ENCODE results near the gene DPH6. TPM values are rescaled to one million over a fixed set of nuclear protein-coding genes. Genes with fewer than 3 reads are reported as not detected.

DPH6 gene
- total RNA-seq, 4 donors from 2014 or later: 30.6 to 49.0 (median 36.8) TPM

DNA sequence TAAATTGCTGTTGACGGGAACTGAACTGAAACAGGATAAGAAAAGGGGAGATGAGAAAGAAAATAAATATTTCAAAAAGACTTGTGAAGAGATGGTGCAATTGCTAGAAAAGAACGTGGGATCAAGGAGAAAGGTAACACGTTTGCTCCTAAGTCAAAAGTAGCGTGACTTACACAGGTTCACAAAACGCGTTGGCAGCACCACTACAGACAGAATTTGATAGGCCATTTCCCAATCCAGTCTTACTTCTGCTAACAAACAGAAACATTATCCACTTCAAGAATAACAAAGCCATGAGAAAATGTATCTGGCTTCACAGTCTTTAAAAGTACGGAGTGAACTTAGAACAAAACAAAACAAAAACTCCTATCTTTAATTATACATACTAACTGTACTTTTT lies 75.5 kb downstream of the DPH6 start:
- DNase-seq: no peak
- Histone ChIP-seq H3K36me3 (no peaks in the 10 kb centered on the region), H3K4me3 (replicated peaks in 1 of 3) (no peak overlapping the region), H3K27me3 (no peaks in the 10 kb centered on the region), H3K4me1 (no peaks in the 10 kb centered on the region), H3K27ac (no peak overlapping the region), H3K9me3 (no peaks in the 10 kb centered on the region)
- intact Hi-C loops (cut with DNase I): no loop called here
- 88 to 89% methylated on average over 7 of the region's 7 CpGs for WGBS, 2 donors
- TF ChIP-seq POLR2A (IDR thresholded peaks at IDR 0.05) (no peak), CTCF (IDR thresholded peaks at IDR 0.05) (no peak)

GRCh38 chr15:35466476-35466875 lies 79.5 kb downstream of the DPH6 start:
- Histone ChIP-seq H3K27me3 (no peaks in the 10 kb centered on the region), H3K36me3 (no peaks in the 10 kb centered on the region), H3K4me1 (no peaks in the 10 kb centered on the region), H3K4me3 (replicated peaks in 1 of 3) (no peak overlapping the region), H3K9me3 (no peaks in the 10 kb centered on the region), H3K27ac (no peak overlapping the region)
- DNase-seq: no peak
- WGBS, 2 donors: 46 to 47% methylated on average over 2 of the region's 2 CpGs
- no peak for TF ChIP-seq CTCF (IDR thresholded peaks at IDR 0.05)
- TF ChIP-seq POLR2A (IDR thresholded peaks at IDR 0.05): no peak
- intact Hi-C loops (cut with DNase I): no loop called here

GRCh38 chr15:35465783-35466182 lies 80.2 kb downstream of the DPH6 start:
- H3K27ac ChIP-seq: no peak overlapping the region
- H3K4me3 ChIP-seq (replicated peaks in 1 of 3): no peak overlapping the region
- H3K9me3 ChIP-seq: no peaks in the 10 kb centered on the region
- H3K36me3 ChIP-seq: no peaks in the 10 kb centered on the region
- H3K4me1 ChIP-seq: no peaks in the 10 kb centered on the region
- no peaks in the 10 kb centered on the region for H3K27me3 ChIP-seq
- no peak for DNase-seq
- intact Hi-C loops (cut with DNase I): no loop called here
- TF ChIP-seq CTCF (IDR thresholded peaks at IDR 0.05): no peak
- no peak for TF ChIP-seq POLR2A (IDR thresholded peaks at IDR 0.05)

- 71 to 73% methylated on average over 4 of the region's 4 CpGs for WGBS, 2 donors
- no peak for TF ChIP-seq CTCF (IDR thresholded peaks at IDR 0.05)
- TF ChIP-seq POLR2A (IDR thresholded peaks at IDR 0.05): no peak
- no peak overlapping the region for H3K27ac ChIP-seq
- no peak for DNase-seq
- intact Hi-C loops (cut with DNase I): no loop called here
- no peak overlapping the region for H3K4me3 ChIP-seq (replicated peaks in 1 of 3)
- no peaks in the 10 kb centered on the region for H3K27me3 ChIP-seq
- no peaks in the 10 kb centered on the region for H3K9me3 ChIP-seq
- no peaks in the 10 kb centered on the region for H3K36me3 ChIP-seq
- no peaks in the 10 kb centered on the region for H3K4me1 ChIP-seq
Measured at GRCh38 chr15:35460616-35461015, 85.3 kb downstream of the DPH6 start.

- Histone ChIP-seq H3K27ac (no peak overlapping the region), H3K4me3 (replicated peaks in 1 of 3) (no peak overlapping the region), H3K4me1 (no peaks in the 10 kb centered on the region), H3K27me3 (no peaks in the 10 kb centered on the region), H3K9me3 (no peaks in the 10 kb centered on the region), H3K36me3 (no peaks in the 10 kb centered on the region)
- DNase-seq: no peak
- no peak for TF ChIP-seq CTCF (IDR thresholded peaks at IDR 0.05)
- TF ChIP-seq POLR2A (IDR thresholded peaks at IDR 0.05): no peak
- WGBS, 2 donors: 97 to 98% methylated on average over 7 of the region's 7 CpGs
- intact Hi-C loops (cut with DNase I): no loop called here
Measured at GRCh38 chr15:35458176-35458856, 87.6 kb downstream of the DPH6 start.

All from thyroid gland (tissue), 4 donors.